Activated gamma-delta T cell treated with anti-CD3 and anti-CD28 coated beads, Interleukin-2, amount 50 U/mL, for 16 hours (primary cell): Measurements from ENCODE around the gene CAPN7.

Experiments
- DNase-seq: peaks from one replicate; pipeline ENCODE4 v3.0.0-alpha.2; 2020; ENCODE audit warnings: low read depth

CAPN7 gene

DNA sequence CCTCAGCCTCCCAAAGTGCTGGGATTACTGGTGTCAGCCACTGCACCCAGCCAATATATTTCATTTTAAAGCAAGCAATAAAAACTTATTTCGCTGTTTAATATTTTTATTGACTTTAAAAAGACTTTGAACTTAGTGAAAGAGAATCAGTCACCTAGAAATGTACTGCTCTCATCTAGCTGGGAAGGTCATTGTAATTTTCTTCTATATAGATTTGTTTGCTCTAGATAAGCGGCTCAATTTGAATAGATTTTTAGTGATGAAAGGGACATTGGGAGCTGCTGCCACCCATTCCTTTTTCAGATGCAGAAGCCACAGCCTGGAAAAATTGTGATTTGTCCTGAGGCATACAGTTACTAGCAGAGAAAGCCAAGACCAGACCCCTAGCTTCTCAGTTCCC, 40.1 kb downstream of the CAPN7 start:
- DNase-seq = no peak

DNA sequence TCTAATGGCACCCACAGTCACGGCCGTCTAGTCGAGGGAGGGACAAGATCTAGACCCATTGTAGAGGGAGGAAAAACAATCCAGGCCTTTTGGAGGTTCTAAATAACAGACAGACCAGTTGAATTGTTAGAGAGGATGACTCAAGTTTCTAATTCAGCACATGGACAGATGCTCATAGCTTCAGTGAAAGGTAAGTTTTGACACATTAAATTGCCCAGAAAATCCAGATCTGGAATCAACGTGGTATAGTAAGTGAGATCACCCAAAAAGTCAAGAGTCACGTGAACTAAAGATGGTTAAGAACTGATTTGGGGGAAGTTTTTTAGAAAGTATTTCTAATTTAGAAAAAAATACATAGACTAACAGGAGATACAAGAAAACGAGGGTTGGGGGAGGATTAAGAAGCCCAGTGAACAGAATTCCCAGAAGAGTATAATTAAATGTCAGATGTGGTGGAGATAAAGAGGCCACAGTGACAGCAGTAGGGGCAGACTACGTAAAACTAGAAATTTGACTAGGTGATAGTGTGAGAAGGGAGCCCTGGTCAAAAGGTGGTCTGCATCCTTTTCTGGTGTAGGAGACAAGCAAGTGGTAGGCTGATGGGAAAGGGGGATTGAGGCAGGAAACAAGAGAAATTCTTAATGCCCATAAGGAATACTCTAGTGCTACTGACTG, 47.1 kb downstream of the CAPN7 start:
- no peak for DNase-seq

DNA sequence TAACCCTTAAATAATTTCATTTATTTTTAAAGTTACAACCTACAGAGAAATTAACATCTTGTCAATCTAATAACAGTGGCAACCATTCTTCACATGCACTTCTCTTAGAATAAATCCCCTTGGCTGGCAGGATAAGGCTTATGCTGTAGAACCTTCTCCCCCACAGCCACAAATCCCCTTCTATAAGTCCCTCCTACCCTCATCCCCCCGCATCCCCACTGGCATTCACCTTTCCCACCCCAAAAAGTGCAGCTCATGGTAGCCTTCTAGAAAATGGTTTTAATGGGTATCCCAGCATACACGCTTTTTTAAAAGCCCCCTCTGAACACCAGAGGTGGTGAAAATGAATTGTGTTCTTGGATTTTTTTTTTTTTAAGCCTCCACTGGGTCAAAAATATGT, 49.2 kb downstream of the CAPN7 start:
- no peak for DNase-seq

DNA sequence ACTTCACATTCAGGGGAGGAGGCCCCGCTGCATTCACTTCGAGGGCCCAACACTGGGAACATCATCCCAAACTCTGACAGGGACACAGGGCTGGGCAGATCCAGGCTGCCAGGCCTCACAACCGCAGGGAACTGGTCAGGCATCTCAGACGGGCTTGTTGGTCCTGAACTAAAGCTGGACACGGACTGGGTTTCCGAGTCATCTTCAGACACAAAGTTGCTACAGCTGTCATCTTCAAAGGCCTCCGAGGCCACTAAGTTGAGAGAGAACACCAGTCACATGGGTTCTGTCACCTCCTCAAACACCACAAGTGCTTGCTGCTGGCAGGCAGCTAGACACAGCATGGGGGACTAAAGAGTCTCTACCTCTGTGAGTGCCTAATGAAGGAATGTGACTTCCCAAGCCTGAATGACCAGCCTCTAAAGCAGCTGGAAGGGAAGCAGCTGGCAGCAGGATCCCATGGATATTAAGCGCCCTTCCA, 50.9 kb downstream of the CAPN7 start:
- no peak for DNase-seq

DNA sequence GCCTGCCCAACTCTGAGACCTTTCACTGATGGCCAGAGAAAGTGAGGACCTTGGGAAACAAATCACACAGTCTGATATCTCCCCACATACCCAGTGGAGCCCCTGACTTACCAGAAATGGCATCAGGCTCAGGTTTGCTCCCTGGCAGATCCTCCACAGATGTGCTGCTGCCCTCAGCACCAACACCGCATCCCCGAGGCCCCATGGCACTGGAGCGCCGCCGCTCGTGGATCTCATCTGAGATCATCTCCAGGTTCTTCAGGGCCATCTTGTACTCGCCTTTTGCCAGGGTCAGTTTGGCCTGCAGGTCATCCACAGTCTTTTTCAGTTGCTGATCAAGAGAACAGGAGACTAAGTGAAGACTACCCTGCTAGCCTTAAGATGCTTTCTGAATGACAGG, 52.7 kb downstream of the CAPN7 start:
- no peak for DNase-seq

DNA sequence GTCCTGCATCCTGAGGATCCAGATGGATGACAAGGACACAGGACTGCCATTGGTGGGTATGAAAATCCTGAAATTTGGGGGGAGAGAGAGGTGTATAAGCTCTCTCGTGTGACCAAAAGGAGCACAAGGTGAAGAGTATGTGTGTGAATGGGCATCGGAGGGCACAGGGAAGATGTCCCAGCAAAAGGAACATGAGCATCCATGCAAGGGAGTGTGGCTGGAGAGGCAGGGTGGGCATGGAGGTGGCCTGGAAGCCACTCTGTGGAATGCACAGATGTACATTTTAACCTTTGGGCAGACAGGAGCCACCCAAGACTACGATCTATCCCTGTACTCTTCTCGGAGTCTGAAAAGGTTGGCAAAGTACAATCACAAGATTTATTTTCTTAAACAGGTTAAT, 54.5 kb downstream of the CAPN7 start:
- DNase-seq = no peak

DNA sequence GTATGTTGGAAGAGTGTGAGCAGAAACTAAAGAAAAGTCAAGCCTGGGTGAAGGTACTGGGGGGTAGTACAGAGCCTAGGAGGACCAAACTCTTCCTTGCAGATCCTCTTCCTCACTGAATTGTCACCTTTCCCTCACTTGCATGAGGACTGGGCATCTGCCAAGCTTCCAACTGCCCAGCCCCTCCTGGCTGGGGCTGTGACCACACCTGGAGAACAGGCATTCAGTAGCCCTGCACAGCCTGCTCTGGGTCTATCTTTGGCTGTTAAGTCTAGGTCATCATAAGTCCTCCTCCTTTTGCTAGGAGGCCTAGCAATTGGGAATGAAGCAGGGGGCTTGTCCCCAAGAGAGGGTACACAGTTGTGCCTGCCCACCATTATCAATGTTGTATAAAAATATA, 55.2 kb downstream of the CAPN7 start:
- DNase-seq = no peak

DNA sequence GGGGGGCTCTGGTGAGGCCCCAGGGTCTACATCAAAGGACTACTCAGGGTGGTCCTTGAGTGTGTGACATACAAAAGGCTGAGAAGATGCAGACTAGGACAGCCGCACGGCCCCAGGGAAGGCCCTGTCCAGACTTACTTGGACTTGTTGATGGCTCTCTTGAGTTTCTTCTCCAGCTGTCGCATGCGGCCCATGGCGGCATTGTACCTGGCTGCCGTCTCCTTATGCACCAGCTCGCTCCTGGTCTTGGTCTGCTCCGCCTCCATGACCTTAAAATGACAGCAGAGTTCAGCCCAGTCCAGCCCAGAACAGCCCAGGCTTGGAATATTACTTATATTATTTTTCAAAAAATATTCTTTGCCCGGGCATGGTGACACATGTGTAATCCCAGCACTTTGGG, 56.0 kb downstream of the CAPN7 start:
- DNase-seq = no peak

DNA sequence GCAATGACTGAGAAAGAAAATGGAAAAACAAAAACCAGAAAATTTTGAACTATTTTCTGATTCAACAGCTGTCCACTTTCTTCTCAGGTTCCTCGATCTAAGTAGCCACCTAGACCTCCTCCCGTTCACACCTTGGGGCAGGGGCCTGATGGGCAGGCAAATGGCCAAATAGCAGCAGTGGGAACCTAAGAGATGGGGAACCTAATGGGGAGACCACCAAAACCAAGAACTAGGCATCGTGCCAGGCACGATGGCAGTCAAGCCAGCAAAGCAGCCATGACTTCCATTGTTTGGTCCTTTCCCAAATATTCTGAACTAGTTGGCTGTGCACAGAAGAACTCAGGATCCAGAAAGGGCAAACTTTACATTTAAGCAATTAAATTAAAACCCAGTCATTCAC, 57.1 kb downstream of the CAPN7 start:
- DNase-seq = no peak

DNA sequence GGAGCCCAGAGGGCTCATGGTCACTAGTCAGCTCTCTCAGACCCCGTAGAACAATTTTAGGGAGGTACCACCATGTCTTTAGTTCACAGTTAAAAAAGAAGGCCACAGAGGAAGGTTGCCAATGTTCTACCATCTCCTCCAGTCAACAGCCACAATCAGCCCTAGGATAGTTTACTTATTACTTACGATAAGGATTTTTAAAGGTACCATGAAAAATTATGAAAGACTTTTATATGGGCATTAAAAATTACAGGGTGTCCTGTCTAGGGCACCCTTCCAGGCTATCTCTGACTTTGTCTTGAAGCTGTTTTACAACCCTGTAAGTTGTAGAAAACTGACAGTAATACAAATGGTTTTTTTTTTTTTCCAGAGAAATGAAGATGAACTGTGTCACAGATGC, 57.9 kb downstream of the CAPN7 start:
- no peak for DNase-seq

DNA sequence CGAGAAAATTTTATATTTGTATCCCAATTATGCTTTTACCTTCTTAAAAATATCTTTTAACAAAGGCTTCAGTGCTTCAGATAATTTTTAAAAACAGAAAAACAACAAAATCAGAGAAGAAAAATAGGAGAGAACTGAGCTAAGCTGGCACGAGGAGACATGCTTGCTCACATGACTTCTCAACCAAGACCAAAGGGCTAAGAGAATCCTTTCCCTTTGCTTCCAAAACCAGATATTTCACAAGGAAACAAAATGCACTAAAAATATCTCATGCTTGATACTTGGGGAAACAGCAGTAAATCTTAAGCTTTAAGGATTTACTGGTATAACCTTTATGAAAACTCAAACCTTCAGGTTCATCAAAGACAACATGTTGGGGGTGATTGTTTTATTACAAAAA, 58.4 kb downstream of the CAPN7 start:
- no peak for DNase-seq

DNA sequence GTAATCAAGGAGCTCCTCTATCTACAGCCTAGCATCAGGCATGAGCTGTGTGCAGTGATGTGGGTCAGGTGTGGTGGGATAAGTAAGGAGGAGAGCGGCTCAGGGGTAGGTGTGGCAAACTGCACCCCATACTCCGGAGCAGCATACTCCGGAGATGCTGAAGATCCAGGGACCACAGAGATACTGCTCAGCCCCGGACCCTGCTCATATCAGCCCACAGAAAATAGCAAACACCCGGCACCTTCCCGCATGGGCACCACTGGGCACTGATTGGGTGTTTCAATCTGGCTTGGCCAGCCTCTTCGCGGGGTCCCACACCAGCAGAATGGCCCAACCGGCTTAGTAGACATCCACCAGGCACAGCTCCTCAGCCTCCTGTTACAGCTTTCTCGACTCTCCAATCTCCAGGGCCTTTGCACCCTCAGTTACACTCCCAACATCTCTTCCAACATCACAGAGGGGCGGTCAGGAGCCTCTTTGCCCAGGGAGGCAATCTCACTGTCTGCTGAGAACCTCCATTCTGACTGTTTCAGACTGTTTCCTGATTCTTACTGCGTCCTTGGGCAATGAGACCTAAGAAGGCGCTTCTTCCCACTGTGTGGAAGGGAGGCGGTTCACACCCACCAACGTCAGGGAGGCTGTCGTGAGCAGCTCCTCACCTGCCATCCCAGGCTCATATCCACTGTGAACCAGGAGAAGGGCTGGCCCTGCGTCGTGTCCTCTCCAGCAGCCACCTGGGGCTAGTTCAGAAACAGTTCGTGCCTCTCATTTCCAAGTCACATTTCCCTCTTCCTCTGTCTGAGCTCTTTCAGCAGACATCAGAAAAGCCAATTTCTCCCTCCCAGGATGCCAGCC, 59.8 kb downstream of the CAPN7 start:
- no peak for DNase-seq

DNA sequence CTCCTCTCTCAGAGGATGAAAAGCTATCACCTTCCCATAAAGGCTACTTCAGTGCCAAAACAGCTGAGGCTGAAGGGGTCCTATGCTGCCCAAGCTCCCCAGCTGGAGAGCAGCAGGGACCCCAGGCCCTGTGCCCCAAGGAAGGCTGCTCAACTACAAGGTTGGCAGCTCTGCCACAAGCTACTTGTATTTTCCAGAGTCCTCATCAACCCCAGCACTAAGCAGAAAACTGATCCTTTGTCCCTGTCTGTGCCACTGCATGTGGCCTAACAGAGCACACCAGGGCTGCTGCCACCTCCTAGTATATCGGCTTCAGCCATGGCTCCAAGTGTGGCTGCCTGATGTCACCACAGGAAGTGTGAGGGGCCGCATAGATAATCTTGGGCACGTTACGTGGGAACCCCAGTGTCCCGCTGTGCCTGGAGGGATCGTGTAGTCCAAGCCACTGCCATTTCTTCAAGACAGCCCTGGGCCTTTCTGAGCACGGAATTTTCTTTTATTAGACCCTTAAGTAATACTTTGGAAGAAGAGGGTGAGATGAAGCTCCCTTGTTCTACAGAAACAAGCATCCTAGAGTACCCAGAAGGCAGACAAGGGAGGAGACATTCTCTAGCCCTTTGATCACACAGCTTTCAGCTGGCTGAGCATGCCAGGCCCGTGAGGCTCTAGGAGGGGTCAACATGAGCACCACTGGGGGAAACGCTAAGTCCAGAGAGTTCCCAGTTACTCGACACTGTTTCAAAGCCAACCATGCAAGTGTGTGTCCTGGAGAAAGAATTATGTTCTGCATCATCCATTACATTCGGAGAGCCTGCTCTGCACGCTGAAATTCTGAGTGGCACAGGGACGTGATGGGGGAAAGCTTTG, 60.7 kb downstream of the CAPN7 start:
- no peak for DNase-seq

DNA sequence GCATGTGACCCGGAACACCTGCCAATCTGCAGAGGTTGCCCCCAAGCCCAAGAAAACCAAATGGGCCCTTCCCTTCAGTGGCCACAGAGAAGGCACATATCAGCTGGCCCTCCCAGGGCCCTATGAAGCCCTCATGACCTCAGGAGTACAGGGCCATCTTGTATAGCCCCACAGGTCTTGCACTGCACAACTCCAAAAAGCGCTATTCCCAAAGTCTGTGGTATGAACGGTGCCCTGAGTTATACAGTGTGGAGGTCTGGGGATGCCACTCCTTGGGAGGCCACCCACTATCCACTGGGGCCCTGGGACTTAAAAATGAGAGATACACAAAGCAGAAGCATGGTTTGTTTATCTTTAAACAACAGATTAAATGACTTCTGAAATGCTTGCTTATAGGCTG, 61.5 kb downstream of the CAPN7 start:
- no peak for DNase-seq

DNA sequence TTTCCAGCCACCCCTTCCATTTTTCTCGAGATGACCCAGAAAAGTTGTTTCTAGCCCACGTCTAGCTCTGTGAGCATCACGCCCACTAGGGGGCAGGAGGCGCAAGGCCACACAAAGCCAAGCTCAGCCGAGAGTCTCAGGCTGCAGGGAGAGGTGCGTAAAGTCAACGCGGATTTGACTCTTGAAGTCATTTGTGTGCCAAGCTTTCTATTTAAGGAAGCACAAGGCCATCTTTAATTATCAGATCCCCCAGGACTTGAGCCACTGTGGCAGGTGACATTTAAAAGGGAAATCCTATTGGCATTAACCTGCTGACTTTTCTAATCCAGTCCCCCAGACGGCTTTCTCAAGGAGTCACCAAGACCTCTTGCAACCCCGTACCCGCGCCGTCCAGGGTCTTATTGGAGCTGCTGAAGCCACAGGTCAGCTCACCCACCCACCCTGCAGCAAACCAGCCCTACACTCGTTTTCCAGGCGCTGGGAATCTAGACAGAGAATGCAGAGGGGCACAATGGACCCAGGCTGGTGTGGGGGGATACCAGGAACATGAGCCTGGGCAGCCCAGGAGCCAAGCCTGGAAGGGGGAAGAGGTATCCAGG, 62.1 kb downstream of the CAPN7 start:
- peak; percentile 84 for DNase-seq

DNA sequence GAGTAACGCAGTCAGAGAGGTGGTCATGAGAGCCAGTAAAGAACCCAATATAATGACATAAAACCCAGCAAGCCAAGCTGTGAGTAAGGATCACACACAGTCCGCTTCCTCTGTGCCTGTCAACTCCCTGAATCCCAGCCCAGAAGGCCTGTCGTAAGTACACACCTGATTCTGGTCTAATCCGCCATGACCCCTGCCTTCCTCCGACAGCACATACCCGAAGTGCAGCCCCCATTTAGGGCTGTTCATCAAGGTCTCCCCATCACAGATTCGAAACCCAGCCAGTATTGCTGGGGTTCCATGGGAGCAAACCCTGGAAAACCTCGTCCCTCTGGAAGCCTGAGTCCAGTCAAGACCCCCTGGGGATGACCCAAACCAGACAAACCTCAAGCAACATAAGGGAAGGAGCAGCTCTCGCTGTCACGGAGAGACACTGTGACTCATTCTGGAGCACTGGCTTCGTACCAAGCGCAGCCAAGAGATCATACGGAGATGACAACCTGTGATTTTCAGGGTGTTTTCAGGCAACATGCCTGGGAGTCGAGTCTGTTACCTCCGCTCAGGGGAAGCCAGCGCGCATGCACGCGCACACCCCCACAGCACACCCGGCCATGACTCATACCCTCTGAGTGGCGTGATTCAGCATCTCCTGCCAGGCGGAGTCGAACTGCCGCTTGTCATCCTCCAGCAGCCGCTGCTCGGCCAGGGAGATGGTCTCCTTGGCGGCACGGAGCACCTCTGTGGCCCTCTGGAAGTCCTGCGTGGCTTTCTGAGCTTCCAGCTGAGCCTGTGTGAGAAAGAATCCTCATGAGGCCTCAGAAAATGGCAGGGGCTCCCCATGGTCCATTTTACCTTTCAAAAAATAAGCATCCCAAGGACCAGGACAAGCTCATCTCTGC, 63.3 kb downstream of the CAPN7 start:
- DNase-seq = peak; percentile 85

DNA sequence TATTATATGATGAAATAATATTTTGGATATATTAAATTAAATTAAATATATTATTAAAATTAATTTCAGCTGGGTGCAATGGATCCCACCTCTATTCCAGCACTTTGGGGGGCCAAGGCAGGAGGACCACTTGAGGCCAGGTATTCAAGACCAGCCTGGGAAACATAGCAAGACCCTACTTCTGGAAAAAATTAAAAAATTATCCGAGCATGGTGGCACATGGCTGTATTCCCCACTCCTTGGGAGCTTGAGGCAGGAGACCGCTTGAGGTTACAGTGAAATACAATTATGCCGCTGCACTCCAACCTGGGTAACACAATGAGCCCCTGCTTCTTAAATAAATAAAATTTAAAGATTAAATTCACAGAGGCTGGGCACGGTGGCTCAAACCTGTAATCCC, 65.0 kb downstream of the CAPN7 start:
- DNase-seq = no peak

DNA sequence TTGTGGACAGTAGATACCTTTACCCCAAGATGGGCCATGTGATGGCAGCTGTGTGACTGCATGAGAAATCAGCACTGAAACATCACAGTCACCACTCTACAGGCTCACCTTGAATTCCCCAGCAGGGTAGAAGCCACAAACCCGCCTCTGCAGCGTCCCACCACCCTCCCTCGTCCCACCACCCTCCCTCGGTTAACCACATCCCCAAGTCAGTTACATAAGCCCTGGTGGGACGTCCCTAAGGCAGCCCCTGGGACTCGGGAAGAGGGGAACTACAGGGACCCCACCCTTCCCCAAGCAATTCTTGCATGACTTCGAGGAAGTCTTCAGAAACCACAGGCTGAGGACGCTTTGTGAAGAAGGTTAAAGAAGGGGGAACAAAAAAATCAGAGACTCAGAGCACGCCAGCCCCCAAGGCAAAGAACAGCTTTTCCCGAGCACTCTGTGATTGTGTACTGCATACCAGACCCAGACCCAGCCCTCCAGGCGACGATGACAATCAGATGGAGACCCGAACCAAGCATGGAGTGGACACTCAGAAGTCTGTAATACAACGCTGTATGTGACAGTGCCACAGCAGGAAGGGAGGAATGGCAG, 65.8 kb downstream of the CAPN7 start:
- DNase-seq = peak; percentile 78

DNA sequence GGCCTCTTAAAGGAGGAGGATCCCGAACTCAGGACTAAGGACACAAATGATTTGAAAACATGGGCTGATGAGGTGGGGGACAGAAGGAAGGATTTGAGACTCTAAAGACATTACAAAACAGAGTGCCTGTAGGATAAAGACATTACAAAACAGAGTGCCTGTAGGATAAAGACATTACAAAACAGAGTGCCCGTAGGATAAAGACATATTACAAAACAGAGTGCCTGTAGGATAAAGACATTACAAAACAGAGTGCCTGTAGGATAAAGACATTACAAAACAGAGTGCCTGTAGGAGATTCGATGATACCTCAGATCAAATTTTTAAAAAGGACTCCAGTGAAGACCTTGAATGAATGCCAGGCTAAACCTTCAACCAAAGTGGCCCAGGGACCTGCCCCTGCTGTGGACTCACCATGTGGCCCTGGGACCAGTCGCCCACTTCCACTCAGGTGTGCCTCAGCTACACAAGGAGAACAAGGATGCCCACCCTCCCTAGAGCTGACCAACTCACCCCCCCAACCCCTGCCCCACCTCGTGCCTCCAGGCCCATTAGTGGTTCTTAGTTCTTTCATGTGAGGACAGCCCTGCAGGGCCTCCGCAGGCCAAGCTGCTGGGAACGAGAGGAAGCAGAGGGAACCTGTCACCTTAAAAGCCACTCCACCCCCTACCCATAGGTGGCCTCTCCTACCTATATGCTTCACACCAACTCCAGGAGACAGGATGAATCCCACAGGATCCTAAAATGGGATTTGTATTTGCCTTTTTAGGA, 66.6 kb downstream of the CAPN7 start:
- DNase-seq = no peak

DNA sequence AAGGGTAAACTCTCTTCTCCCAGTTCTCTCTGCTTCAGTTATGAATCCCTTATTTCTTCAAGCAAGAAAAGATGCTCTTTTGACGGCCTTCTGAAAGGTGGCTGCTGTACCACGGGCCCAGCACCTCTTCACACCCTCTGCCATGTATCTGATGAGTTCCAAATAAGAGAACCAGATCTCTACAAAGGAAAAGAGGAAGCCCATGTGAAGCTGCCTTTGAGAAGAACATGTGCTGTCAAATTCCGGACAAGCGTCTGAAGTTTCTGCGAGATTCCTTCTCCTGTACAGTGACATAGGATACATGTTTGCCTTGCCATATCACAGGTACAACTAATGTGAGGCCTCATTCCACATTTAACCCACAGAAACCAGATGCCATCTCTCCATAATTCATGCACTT, 67.2 kb downstream of the CAPN7 start:
- no peak for DNase-seq
